CD14-positive monocyte (primary cell): Measurements from ENCODE around the gene S1PR3. TPM values are rescaled to one million over a fixed set of nuclear protein-coding genes. Genes with fewer than 3 reads are reported as not detected.

Experiments
- DNase-seq, 3 donors: peaks; one replicate each; pipeline ENCODE4 v3.0.0-alpha.2; 2011 to 2022
- H2AFZ ChIP-seq: 2 replicates; pipeline ENCODE4 v1.6.0; 2012; ENCODE audit warnings: mild to moderate bottlenecking, low read depth, low read length, inconsistent platforms; ENCODE audit not compliant: insufficient read depth, poor library complexity, severe bottlenecking
- H3K27ac ChIP-seq, 2 donors: 1 replicate in 1 of 2; 2 replicates in 1 of 2; pipeline ENCODE4 v1.5.1; 2012 to 2013; ENCODE audit warnings: low read length in 2 of 2, control low read depth in 1 of 2, inconsistent platforms in 1 of 2, low read depth in 1 of 2, mild to moderate bottlenecking in 1 of 2
- H3K27me3 ChIP-seq, 2 donors: one replicate each; pipeline versions ENCODE4 v1.6.0 to v1.6.1; 2011 to 2013; ENCODE audit warnings: low read length in 2 of 2; ENCODE audit not compliant: control insufficient read depth in 2 of 2, insufficient read depth in 2 of 2
- H3K36me3 ChIP-seq, 2 donors: replicated peaks in 1 of 2; 1 replicate in 1 of 2; 2 replicates in 1 of 2; pipeline versions ENCODE4 v1.5.1 to v1.6.1; 2012 to 2013; ENCODE audit warnings: low read length in 2 of 2, control low read depth in 1 of 2, inconsistent platforms in 1 of 2, mild to moderate bottlenecking in 1 of 2; ENCODE audit not compliant: insufficient read depth in 2 of 2, control insufficient read depth in 1 of 2
- H3K4me1 ChIP-seq, 2 donors: 1 replicate in 1 of 2; 2 replicates in 1 of 2; pipeline versions ENCODE4 v1.5.1 to v1.6.1; 2012 to 2013; ENCODE audit warnings: low read length in 2 of 2, control low read depth in 1 of 2, inconsistent platforms in 1 of 2, mild to moderate bottlenecking in 1 of 2, moderate library complexity in 1 of 2; ENCODE audit not compliant: insufficient read depth in 2 of 2, control insufficient read depth in 1 of 2
- H3K4me2 ChIP-seq: replicated peaks from 2 replicates; pipeline ENCODE3; 2012; ENCODE audit warnings: low read length, moderate library complexity, mild to moderate bottlenecking; ENCODE audit not compliant: poor library complexity, severe bottlenecking; ENCODE audit errors: extremely low read depth
- H3K4me3 ChIP-seq, 3 experiments: fragments of 200-600 bp in 1 of 3; sonication (generic) in 1 of 3; replicated peaks in 1 of 3; 1 replicate in 2 of 3; 2 replicates in 1 of 3; pipeline ENCODE4 v1.5.1; 2011 to 2013; ENCODE audit warnings: low read length in 3 of 3, mild to moderate bottlenecking in 3 of 3, control low read depth in 2 of 3, low read depth in 2 of 3, inconsistent platforms in 1 of 3, moderate library complexity in 1 of 3
- H3K79me2 ChIP-seq: 2 replicates; pipeline ENCODE4 v1.6.0; 2012; ENCODE audit warnings: mild to moderate bottlenecking, control low read depth, inconsistent platforms, low read length, moderate library complexity; ENCODE audit not compliant: insufficient read depth
- H3K9ac ChIP-seq: 2 replicates; pipeline ENCODE4 v1.6.0; 2017; ENCODE audit warnings: low read length, mild to moderate bottlenecking; ENCODE audit not compliant: insufficient read depth, poor library complexity, severe bottlenecking
- H3K9me3 ChIP-seq, 2 donors: replicated peaks in 1 of 2; 1 replicate in 1 of 2; 2 replicates in 1 of 2; pipeline versions ENCODE4 v1.5.1 to v1.6.1; 2012 to 2013; ENCODE audit warnings: low read length in 2 of 2, control low read depth in 1 of 2; ENCODE audit not compliant: control insufficient read depth in 1 of 2, insufficient read depth in 1 of 2
- H4K20me1 ChIP-seq: 2 replicates; pipeline ENCODE4 v1.6.0; 2012; ENCODE audit warnings: mild to moderate bottlenecking, low read length, control low read depth, moderate library complexity; ENCODE audit not compliant: insufficient read depth
- H3K27ac Mint-ChIP-seq, 7 donors: one replicate each; pipeline ENCODE4 v1.8.0; 2020; ENCODE audit warnings: mild to moderate bottlenecking in 7 of 7, mixed read lengths in 7 of 7, moderate library complexity in 6 of 7, inconsistent platforms in 2 of 7
- H3K27me3 Mint-ChIP-seq, 3 donors: one replicate each; pipeline ENCODE4 v1.8.0; 2021 to 2022; ENCODE audit warnings: low read depth in 3 of 3, mild to moderate bottlenecking in 3 of 3, mixed read lengths in 3 of 3, moderate library complexity in 3 of 3, inconsistent platforms in 1 of 3
- H3K36me3 Mint-ChIP-seq, 2 donors: one replicate each; pipeline ENCODE4 v1.8.0; 2020; ENCODE audit warnings: mixed read lengths in 2 of 2, inconsistent platforms in 1 of 2, mild to moderate bottlenecking in 1 of 2
- H3K4me1 Mint-ChIP-seq: one replicate; pipeline ENCODE4 v1.8.0; 2020; ENCODE audit warnings: mild to moderate bottlenecking, mixed read lengths
- H3K4me3 Mint-ChIP-seq, 2 donors: one replicate each; pipeline ENCODE4 v1.8.0; 2020; ENCODE audit warnings: mild to moderate bottlenecking in 2 of 2, mixed read lengths in 2 of 2, moderate library complexity in 1 of 2
- H3K9me3 Mint-ChIP-seq, 7 donors: one replicate each; pipeline ENCODE4 v1.8.0; 2020 to 2022; ENCODE audit warnings: mixed read lengths in 7 of 7, mild to moderate bottlenecking in 6 of 7, moderate library complexity in 6 of 7, inconsistent platforms in 2 of 7
- WGBS: methylation state at CpG from one replicate; pipeline ENCODE4 v1.1.5; 2013; ENCODE audit warnings: missing lambda C conversion rate; ENCODE audit not compliant: insufficient coverage; 5-methylcytosine and 5-hydroxymethylcytosine counted together
- intact Hi-C, 2 donors: fragments of 100-400 bp; cut with micrococcal nuclease; formaldehyde crosslinking; loops; one replicate each; pipeline versions ENCODE4 v1.15.0 to v1.15.1; 2023
- polyA plus RNA-seq, 3 donors: library from polyadenylated mRNA; depleted of rRNA in 1 of 3; unstranded in 2 of 3; stranded (reverse) in 1 of 3; fragments of 300-500 nt in 2 of 3; fragments of >200 nt in 1 of 3; fragmentation: Illumina TruSeq in 2 of 3; gene quantifications; 1 replicate in 2 of 3; 2 replicates in 1 of 3; pipeline ENCODE4 v1.2.3, GENCODE V29; 2012 to 2021
- TF ChIP-seq, protein P1 (sequence below): fragments of 200-600 bp; IDR thresholded peaks from one replicate; pipeline ENCODE4 v1.8.0; 2022; ENCODE audit warnings: antibody characterized with exemption, mild to moderate bottlenecking

The S1PR3 gene
- polyA plus RNA-seq, 3 donors: 28.2 to 59.7 (median 30.6) TPM

- H3K9me3 ChIP-seq: no peaks in the 10 kb centered on the region
- Mint-ChIP-seq H3K4me3 (no peak overlapping the region), H3K4me1 (peaks cover 7% of the 10 kb centered on the region), H3K36me3 (no peaks in the 10 kb centered on the region), H3K9me3 (peaks cover 0 to 2% (median 0%) of the 10 kb centered on the region in 7 donors), H3K27me3 (peaks cover 15 to 24% (median 18%) of the 10 kb centered on the region in 3 donors), H3K27ac (no peak overlapping the region)
- H3K36me3 ChIP-seq: no peaks in the 10 kb centered on the region
- no peak for DNase-seq
- H3K4me3 ChIP-seq: no peak overlapping the region
- no peaks in the 10 kb centered on the region for H3K4me1 ChIP-seq
- no peaks in the 10 kb centered on the region for H4K20me1 ChIP-seq
- no peaks in the 10 kb centered on the region for H3K27me3 ChIP-seq
- H3K27ac ChIP-seq: no peak overlapping the region
- no peak overlapping the region for H2AFZ ChIP-seq
- WGBS: 96% methylated on average over 12 of the region's 12 CpGs
- TF ChIP-seq, protein P1, sequence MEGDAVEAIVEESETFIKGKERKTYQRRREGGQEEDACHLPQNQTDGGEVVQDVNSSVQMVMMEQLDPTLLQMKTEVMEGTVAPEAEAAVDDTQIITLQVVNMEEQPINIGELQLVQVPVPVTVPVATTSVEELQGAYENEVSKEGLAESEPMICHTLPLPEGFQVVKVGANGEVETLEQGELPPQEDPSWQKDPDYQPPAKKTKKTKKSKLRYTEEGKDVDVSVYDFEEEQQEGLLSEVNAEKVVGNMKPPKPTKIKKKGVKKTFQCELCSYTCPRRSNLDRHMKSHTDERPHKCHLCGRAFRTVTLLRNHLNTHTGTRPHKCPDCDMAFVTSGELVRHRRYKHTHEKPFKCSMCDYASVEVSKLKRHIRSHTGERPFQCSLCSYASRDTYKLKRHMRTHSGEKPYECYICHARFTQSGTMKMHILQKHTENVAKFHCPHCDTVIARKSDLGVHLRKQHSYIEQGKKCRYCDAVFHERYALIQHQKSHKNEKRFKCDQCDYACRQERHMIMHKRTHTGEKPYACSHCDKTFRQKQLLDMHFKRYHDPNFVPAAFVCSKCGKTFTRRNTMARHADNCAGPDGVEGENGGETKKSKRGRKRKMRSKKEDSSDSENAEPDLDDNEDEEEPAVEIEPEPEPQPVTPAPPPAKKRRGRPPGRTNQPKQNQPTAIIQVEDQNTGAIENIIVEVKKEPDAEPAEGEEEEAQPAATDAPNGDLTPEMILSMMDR: no peak
- H3K4me2 ChIP-seq: no peak overlapping the region
- H3K9ac ChIP-seq: no peak overlapping the region
- no peaks in the 10 kb centered on the region for H3K79me2 ChIP-seq
- intact Hi-C loops: no loop called here
Observed at GRCh38 chr9:88973281-88974045, 17.8 kb upstream of the S1PR3 start.

GRCh38 chr9:88974641-88975040 lies 16.6 kb upstream of the S1PR3 start:
- Histone ChIP-seq H3K9me3 (no peaks in the 10 kb centered on the region), H3K27ac (no peak overlapping the region), H3K4me3 (no peak overlapping the region), H3K9ac (no peak overlapping the region), H3K27me3 (no peaks in the 10 kb centered on the region), H3K4me1 (no peaks in the 10 kb centered on the region), H2AFZ (no peak overlapping the region), H3K36me3 (no peaks in the 10 kb centered on the region), H4K20me1 (no peaks in the 10 kb centered on the region), H3K4me2 (no peak overlapping the region), H3K79me2 (no peaks in the 10 kb centered on the region)
- H3K27me3 Mint-ChIP-seq: peaks cover 5 to 14% (median 8%) of the 10 kb centered on the region in 3 donors
- TF ChIP-seq, protein P1: no peak
- intact Hi-C loops: no loop called here
- DNase-seq: no peak
- no peak overlapping the region for H3K27ac Mint-ChIP-seq
- no peaks in the 10 kb centered on the region for H3K36me3 Mint-ChIP-seq
- peaks cover 7% of the 10 kb centered on the region for H3K4me1 Mint-ChIP-seq
- peaks cover 0 to 2% (median 0%) of the 10 kb centered on the region in 7 donors for H3K9me3 Mint-ChIP-seq
- H3K4me3 Mint-ChIP-seq: no peak overlapping the region
- WGBS: 53% methylated on average over 2 of the region's 7 CpGs
